Common myeloid progenitor, CD34-positive (primary cell): ENCODE results near the gene INPP5D.

Experiments used
- CTCF ChIA-PET: fragments of 350-600 bp; sonication (Branson Sonifier 250); formaldehyde crosslinking; loops from one replicate; lab custom pipeline; 2021; ENCODE audit warnings: antibody characterized with exemption; lab: Charles Lee
- POLR2A ChIA-PET: fragments of 350-600 bp; sonication (Branson Sonifier 250); formaldehyde crosslinking; loops from one replicate; lab custom pipeline; 2021; ENCODE audit warnings: antibody characterized with exemption; lab: Charles Lee
- DNase-seq, 3 donors: peaks; one replicate each; pipeline versions ENCODE4 v3.0.0 to v3.0.0-alpha.2; 2013
- H3K27ac ChIP-seq, 2 experiments: 1 replicate in 1 of 2; 2 replicates in 1 of 2; pipeline ENCODE4 v1.7.0; 2013; ENCODE audit warnings: inconsistent platforms in 2 of 2, low read length in 2 of 2, mild to moderate bottlenecking in 2 of 2, low read depth in 1 of 2, moderate library complexity in 1 of 2; ENCODE audit not compliant: severe bottlenecking in 2 of 2, insufficient read depth in 1 of 2, poor library complexity in 1 of 2
- H3K27me3 ChIP-seq, 5 experiments: replicated peaks in 2 of 5; 1 replicate in 3 of 5; 2 replicates in 2 of 5; pipeline versions ENCODE4 v1.6.1 to v1.7.0; 2013; ENCODE audit warnings: low read length in 4 of 5, mild to moderate bottlenecking in 2 of 5, moderate library complexity in 2 of 5, inconsistent platforms in 1 of 5; ENCODE audit not compliant: insufficient read depth in 5 of 5, control insufficient read depth in 4 of 5
- H3K36me3 ChIP-seq, 4 experiments: 1 replicate in 2 of 4; 2 replicates in 2 of 4; pipeline versions ENCODE4 v1.6.1 to v1.7.0; 2013; ENCODE audit warnings: low read length in 3 of 4, control low read depth in 1 of 4, mild to moderate bottlenecking in 1 of 4; ENCODE audit not compliant: control insufficient read depth in 4 of 4, insufficient read depth in 4 of 4
- H3K4me1 ChIP-seq, 4 experiments: 1 replicate in 3 of 4; 2 replicates in 1 of 4; pipeline versions ENCODE4 v1.6.1 to v1.7.1; 2013; ENCODE audit warnings: low read length in 3 of 4, mild to moderate bottlenecking in 3 of 4, control low read depth in 1 of 4, inconsistent platforms in 1 of 4, moderate library complexity in 1 of 4; ENCODE audit not compliant: control insufficient read depth in 4 of 4, insufficient read depth in 4 of 4; ENCODE audit errors: control extremely low read depth in 1 of 4
- H3K4me3 ChIP-seq, 7 experiments: 1 replicate in 4 of 7; 2 replicates in 3 of 7; pipeline versions ENCODE4 v1.5.1 to v1.7.0; 2013; ENCODE audit warnings: mild to moderate bottlenecking in 7 of 7, low read length in 6 of 7, moderate library complexity in 6 of 7, inconsistent platforms in 2 of 7, low read depth in 2 of 7, control low read depth in 1 of 7; ENCODE audit not compliant: insufficient read depth in 4 of 7, control insufficient read depth in 1 of 7; ENCODE audit errors: extremely low read depth in 1 of 7
- H3K9me3 ChIP-seq, 5 experiments: 1 replicate in 4 of 5; 2 replicates in 1 of 5; pipeline versions ENCODE4 v1.6.1 to v1.7.1; 2013; ENCODE audit warnings: low read length in 4 of 5, mild to moderate bottlenecking in 2 of 5, inconsistent platforms in 1 of 5, low read depth in 1 of 5, moderate library complexity in 1 of 5; ENCODE audit not compliant: control insufficient read depth in 4 of 5, insufficient read depth in 2 of 5; ENCODE audit errors: control extremely low read depth in 1 of 5
- WGBS: methylation state at CpG from one replicate; pipeline ENCODE4 v1.1.5; 2013; ENCODE audit not compliant: insufficient coverage; 5-methylcytosine and 5-hydroxymethylcytosine counted together

The INPP5D gene

GRCh38 chr2:233243348-233243747, 183.2 kb downstream of the INPP5D start:
- Histone ChIP-seq H3K4me1 (peaks cover 7 to 23% (median 12%) of the 10 kb centered on the region in 4 experiments), H3K9me3 (no peaks in the 10 kb centered on the region), H3K27ac (no peak overlapping the region), H3K36me3 (no peaks in the 10 kb centered on the region), H3K27me3 (no peaks in the 10 kb centered on the region), H3K4me3 (no peak overlapping the region)
- no peak for DNase-seq
- 100% methylated on average over 4 of the region's 4 CpGs for WGBS
- ChIA-PET POLR2A (interaction anchor here (0.6 kb wide), 1 partner anchor 31 kb away, joined by 3 read pairs; no protein-coding TSS in a partner anchor), CTCF (interaction anchor here (2.4 kb wide), 1 partner anchor 8 kb away, joined by 7 read pairs; the partner anchor contains the start of gene ATG16L1)

GRCh38 chr2:233244818-233245217, 184.7 kb downstream of the INPP5D start:
- WGBS: 64% methylated on average over 1 of the region's 5 CpGs
- CTCF ChIA-PET: no interaction called here
- DNase-seq: no peak
- no peaks in the 10 kb centered on the region for H3K36me3 ChIP-seq
- POLR2A ChIA-PET: no interaction called here
- H3K4me3 ChIP-seq: no peak overlapping the region
- H3K27ac ChIP-seq: no peak overlapping the region
- no peaks in the 10 kb centered on the region for H3K27me3 ChIP-seq
- no peaks in the 10 kb centered on the region for H3K9me3 ChIP-seq
- peaks cover 13 to 36% (median 20%) of the 10 kb centered on the region in 4 experiments for H3K4me1 ChIP-seq

- Histone ChIP-seq H3K4me3 (no peak overlapping the region), H3K36me3 (no peaks in the 10 kb centered on the region), H3K27ac (no peak overlapping the region), H3K4me1 (peaks cover 13 to 41% (median 24%) of the 10 kb centered on the region in 4 experiments), H3K9me3 (no peaks in the 10 kb centered on the region), H3K27me3 (no peaks in the 10 kb centered on the region)
- no peak for DNase-seq
- WGBS: 100% methylated on average over 2 of the region's 6 CpGs
- POLR2A ChIA-PET: no interaction called here
- CTCF ChIA-PET: no interaction called here
Observed at GRCh38 chr2:233245406-233245805, 185.3 kb downstream of the INPP5D start.

- 100% methylated on average over 1 of the region's 2 CpGs for WGBS
- POLR2A ChIA-PET: interaction anchor here (0.5 kb wide), 1 partner anchor 513 kb away, joined by 3 read pairs; no protein-coding TSS in a partner anchor
- Histone ChIP-seq H3K27me3 (no peaks in the 10 kb centered on the region), H3K9me3 (no peaks in the 10 kb centered on the region), H3K4me1 (peaks cover 12 to 39% (median 21%) of the 10 kb centered on the region in 4 experiments), H3K4me3 (no peak overlapping the region), H3K27ac (no peak overlapping the region), H3K36me3 (no peaks in the 10 kb centered on the region)
- CTCF ChIA-PET: no interaction called here
- no peak for DNase-seq
Observed at GRCh38 chr2:233247116-233247515, 187.0 kb downstream of the INPP5D start.

- H3K36me3 ChIP-seq: no peaks in the 10 kb centered on the region
- H3K4me1 ChIP-seq: peaks cover 10 to 38% (median 23%) of the 10 kb centered on the region in 4 experiments
- H3K27ac ChIP-seq: no peak overlapping the region
- H3K4me3 ChIP-seq: no peak overlapping the region
- no peaks in the 10 kb centered on the region for H3K9me3 ChIP-seq
- H3K27me3 ChIP-seq: no peaks in the 10 kb centered on the region
- ChIA-PET CTCF (no interaction called here), POLR2A (interaction anchor here (0.5 kb wide), 1 partner anchor 514 kb away, joined by 3 read pairs; no protein-coding TSS in a partner anchor)
- peak; percentile 17 to 61 (median 51) for DNase-seq
Observed at GRCh38 chr2:233247744-233248143, 187.6 kb downstream of the INPP5D start.

- Histone ChIP-seq H3K4me1 (peaks cover 12 to 47% (median 27%) of the 10 kb centered on the region in 4 experiments), H3K27me3 (no peaks in the 10 kb centered on the region), H3K9me3 (no peaks in the 10 kb centered on the region), H3K36me3 (peaks cover 0 to 6% (median 2%) of the 10 kb centered on the region in 4 experiments), H3K4me3 (peak overlapping the region in 1 of 7 experiments; percentile 36), H3K27ac (no peak overlapping the region)
- CTCF ChIA-PET: interaction anchor here (0.6 to 3.1 kb wide), 6 partner anchors 42 to 396 kb away, joined by 3 to 12 read pairs (median 6); partner anchors contain the start of gene INPP5D
- peak; percentile 38 to 80 (median 77) for DNase-seq
- POLR2A ChIA-PET: interaction anchor here (0.6 kb wide), 1 partner anchor 107 kb away, joined by 3 read pairs; no protein-coding TSS in a partner anchor
- WGBS: 6% methylated on average over 6 of the region's 7 CpGs
Observed at GRCh38 chr2:233248999-233249398, 188.9 kb downstream of the INPP5D start.

- no peak for DNase-seq
- H3K4me3 ChIP-seq: no peak overlapping the region
- POLR2A ChIA-PET: no interaction called here
- CTCF ChIA-PET: interaction anchor here (0.7 to 3.1 kb wide), 11 partner anchors 8 to 397 kb away, joined by 3 to 12 read pairs (median 5); partner anchors contain the start of gene INPP5D
- no peak overlapping the region for H3K27ac ChIP-seq
- peaks cover 12 to 42% (median 27%) of the 10 kb centered on the region in 4 experiments for H3K4me1 ChIP-seq
- no peaks in the 10 kb centered on the region for H3K9me3 ChIP-seq
- peaks cover 0 to 12% (median 4%) of the 10 kb centered on the region in 4 experiments for H3K36me3 ChIP-seq
- H3K27me3 ChIP-seq: no peaks in the 10 kb centered on the region
- WGBS: 96% methylated on average over 7 of the region's 9 CpGs
Observed at GRCh38 chr2:233250568-233250967, 190.4 kb downstream of the INPP5D start.
